ENCODE measurements around the gene PLA2G5.

Gene PLA2G5

DNA sequence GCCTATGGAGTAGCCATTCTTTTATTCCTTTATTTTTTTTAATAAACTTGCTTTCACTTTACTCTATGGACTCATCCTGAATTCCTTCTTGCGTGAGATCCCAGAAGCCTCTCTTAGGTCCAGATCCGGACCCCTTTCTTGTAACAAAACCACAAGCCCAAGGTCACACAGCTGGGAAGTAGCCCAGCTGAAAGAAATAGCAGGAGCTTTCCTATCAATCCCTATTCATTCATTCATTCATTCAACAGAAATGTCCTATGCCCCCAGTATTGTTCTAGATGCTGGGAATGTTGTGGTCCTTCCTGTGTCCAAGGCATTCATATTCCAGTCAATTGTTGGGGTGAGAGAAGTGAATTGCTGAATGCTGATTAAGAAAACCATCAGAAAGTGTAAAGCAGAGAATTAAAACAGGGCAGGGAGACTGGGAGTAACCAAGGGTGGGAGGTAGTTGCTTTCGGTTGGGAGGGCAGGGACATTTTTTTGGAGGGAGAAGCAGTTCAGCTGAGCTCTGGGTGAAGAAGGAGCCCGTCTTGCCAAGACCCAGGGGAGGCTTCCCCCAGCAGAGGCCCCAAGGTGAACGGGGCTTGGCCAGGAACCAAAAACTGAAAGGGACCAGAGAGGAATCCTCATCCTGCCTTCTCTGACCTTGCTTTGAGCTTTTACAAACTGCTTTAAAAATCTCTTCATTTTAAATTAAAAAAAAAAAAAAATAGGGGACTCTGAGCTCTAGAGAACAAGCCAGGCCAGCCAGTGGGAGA, 38.6 kb downstream of the PLA2G5 start:
- Histone ChIP-seq H3K4me3 (ENCODE audit: low read depth, low read length) (no peak overlapping the region), H3K9me3 (no peaks in the 10 kb centered on the region), H3K27me3 (no peaks in the 10 kb centered on the region), H3K4me1 (no peaks in the 10 kb centered on the region), H3K36me3 (no peaks in the 10 kb centered on the region)
- DNase-seq, result no peak
- TF ChIP-seq, protein P1, sequence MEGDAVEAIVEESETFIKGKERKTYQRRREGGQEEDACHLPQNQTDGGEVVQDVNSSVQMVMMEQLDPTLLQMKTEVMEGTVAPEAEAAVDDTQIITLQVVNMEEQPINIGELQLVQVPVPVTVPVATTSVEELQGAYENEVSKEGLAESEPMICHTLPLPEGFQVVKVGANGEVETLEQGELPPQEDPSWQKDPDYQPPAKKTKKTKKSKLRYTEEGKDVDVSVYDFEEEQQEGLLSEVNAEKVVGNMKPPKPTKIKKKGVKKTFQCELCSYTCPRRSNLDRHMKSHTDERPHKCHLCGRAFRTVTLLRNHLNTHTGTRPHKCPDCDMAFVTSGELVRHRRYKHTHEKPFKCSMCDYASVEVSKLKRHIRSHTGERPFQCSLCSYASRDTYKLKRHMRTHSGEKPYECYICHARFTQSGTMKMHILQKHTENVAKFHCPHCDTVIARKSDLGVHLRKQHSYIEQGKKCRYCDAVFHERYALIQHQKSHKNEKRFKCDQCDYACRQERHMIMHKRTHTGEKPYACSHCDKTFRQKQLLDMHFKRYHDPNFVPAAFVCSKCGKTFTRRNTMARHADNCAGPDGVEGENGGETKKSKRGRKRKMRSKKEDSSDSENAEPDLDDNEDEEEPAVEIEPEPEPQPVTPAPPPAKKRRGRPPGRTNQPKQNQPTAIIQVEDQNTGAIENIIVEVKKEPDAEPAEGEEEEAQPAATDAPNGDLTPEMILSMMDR (IDR thresholded peaks at IDR 0.05; ENCODE audit: low read depth, low read length), result no peak

DNA sequence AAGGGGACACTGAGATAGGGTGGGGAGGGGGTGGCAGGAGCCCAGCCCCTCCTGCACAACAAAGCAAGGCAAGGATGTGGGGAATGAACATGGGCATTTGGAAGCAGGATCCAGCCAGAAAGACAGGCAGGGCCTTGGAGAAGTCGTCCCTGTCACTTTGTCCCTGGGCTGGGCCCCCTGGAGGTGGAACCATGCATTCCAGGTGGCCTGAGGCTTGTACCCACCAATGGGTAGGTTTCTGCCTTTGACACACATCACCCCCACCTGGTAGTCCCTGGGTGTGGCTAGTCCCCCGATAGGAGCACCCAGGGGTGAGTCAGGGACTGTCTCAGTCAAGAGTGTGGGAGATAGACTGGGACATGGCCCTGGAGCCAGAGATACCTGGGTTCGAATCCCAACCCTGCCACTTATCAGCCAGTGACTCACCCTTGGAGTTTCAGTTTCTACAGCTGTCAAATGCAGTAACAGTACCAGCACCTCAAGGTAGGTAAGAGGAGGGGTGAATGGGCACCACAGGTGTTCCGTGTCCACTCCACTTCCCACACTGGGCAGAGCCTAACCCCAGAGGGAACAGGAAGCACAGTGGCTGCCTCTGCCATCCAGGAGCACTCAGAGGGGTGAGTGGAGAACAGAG, 39.3 kb downstream of the PLA2G5 start:
- TF ChIP-seq, protein P1 (IDR thresholded peaks at IDR 0.05; ENCODE audit: low read depth, low read length), result no peak
- Histone ChIP-seq H3K9me3 (no peaks in the 10 kb centered on the region), H3K27me3 (no peaks in the 10 kb centered on the region), H3K36me3 (no peaks in the 10 kb centered on the region), H3K4me3 (ENCODE audit: low read depth, low read length) (no peak overlapping the region), H3K4me1 (no peaks in the 10 kb centered on the region)
- no peak for DNase-seq

DNA sequence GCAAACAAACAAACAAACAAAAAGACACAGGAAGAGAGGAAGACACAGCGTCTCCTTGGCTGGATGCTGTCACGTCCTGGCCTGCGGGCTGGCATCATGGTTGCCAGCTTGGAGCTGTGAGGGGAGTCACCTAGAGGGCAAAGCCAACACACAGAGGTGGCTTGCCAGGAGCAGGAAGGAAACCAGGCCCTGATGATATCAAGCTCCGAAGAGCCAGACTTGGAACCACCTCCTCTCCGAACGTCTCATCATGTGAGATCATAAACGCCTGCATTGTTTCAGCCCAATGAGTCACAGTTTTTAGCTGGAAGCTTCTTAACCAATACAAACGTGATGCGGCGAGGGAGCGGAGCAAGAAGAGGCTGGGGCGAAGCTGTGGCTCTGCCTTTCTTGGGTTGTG, 40.7 kb downstream of the PLA2G5 start:
- H3K4me1 ChIP-seq, result no peaks in the 10 kb centered on the region
- no peaks in the 10 kb centered on the region for H3K9me3 ChIP-seq
- H3K4me3 ChIP-seq (ENCODE audit: low read depth, low read length), result no peak overlapping the region
- no peaks in the 10 kb centered on the region for H3K27me3 ChIP-seq
- no peaks in the 10 kb centered on the region for H3K36me3 ChIP-seq
- TF ChIP-seq, protein P1 (IDR thresholded peaks at IDR 0.05; ENCODE audit: low read depth, low read length), result no peak
- DNase-seq, result no peak

DNA sequence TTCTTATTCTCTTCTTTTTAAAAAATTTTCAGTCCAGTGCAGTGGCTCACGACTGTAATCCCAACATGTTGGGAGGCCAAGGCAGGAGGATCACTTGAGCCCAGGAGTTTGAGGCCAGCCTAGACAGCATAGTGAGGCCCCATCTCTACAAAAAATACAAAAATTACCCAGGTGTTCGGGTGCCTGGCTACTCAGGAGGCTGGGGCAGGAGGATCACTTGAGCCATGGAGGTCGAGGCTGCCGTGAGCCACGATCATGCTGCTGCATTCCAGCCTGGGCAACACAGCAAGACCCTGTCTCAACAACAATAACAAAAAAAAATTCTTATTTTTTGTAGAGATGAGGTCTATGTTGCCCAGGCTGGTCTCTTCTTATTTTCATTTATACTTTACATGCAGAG, 41.5 kb downstream of the PLA2G5 start:
- TF ChIP-seq, protein P1 (IDR thresholded peaks at IDR 0.05; ENCODE audit: low read depth, low read length), result no peak
- Histone ChIP-seq H3K4me1 (no peaks in the 10 kb centered on the region), H3K9me3 (no peaks in the 10 kb centered on the region), H3K27me3 (no peaks in the 10 kb centered on the region), H3K36me3 (no peaks in the 10 kb centered on the region), H3K4me3 (ENCODE audit: low read depth, low read length) (no peak overlapping the region)
- DNase-seq, result no peak

DNA sequence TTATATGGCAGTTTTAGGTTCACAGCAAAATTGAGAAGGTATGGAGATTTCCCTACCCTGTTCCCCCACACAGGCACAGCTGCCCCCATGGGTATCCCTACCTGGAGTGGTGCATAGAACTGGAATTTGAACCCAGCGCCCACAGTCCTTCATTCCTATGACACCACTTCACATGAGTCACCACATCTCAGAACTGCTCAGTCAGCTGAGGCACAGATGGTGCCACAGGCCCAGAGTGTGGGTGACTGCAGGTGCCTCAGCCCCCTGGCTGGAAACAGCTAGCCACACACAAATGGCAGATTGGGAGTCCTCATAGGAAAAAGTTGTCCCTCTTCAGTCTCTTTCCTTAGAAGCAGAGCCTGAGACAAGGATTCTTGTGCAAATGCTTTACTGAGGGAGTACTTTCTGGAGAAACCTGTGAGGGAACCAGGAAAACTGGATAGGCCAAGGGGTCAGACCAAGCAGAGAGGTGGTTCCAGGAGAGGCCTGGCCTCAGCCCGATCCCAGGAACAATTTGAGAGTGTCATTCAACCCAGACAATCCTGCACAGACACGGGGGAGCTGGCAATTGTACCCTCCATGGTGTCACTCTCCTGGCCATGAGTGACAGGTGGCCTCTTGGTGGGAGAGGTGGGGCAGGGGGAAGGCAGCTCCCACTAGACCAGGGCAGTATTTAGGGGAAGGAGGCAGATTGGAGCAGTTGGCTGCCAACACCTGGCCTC, 42.4 kb downstream of the PLA2G5 start:
- no peak for DNase-seq
- TF ChIP-seq, protein P1 (IDR thresholded peaks at IDR 0.05; ENCODE audit: low read depth, low read length), result no peak
- Histone ChIP-seq H3K9me3 (no peaks in the 10 kb centered on the region), H3K36me3 (no peaks in the 10 kb centered on the region), H3K27me3 (no peaks in the 10 kb centered on the region), H3K4me1 (no peaks in the 10 kb centered on the region), H3K4me3 (ENCODE audit: low read depth, low read length) (no peak overlapping the region)
